GM06990 (cell line): ENCODE data around the gene CD4.

Experiments used
- DNase-seq: peaks from one replicate; pipeline ENCODE4 v3.0.0-alpha.2; 2011; ENCODE audit not compliant: insufficient read length; ENCODE audit errors: extremely low read depth
- H3K27me3 ChIP-seq: replicated peaks from 2 replicates; pipeline ENCODE4 v1.6.0; 2011; ENCODE audit warnings: low read length; ENCODE audit not compliant: control insufficient read depth, insufficient read depth
- H3K36me3 ChIP-seq: 2 replicates; pipeline ENCODE4 v1.5.1; 2011; ENCODE audit warnings: low read length; ENCODE audit not compliant: control insufficient read depth, insufficient read depth
- H3K4me3 ChIP-seq: replicated peaks from 2 replicates; pipeline ENCODE4 v1.5.1; 2011; ENCODE audit warnings: low read depth, mild to moderate bottlenecking, control low read depth, low read length
- CTCF ChIP-seq: IDR thresholded peaks from 2 replicates; pipeline ENCODE4 v1.5.1; 2011; ENCODE audit warnings: low read length, control low read depth, mild to moderate bottlenecking, inconsistent platforms; ENCODE audit not compliant: insufficient read depth, poor library complexity, severe bottlenecking

The CD4 gene

DNA sequence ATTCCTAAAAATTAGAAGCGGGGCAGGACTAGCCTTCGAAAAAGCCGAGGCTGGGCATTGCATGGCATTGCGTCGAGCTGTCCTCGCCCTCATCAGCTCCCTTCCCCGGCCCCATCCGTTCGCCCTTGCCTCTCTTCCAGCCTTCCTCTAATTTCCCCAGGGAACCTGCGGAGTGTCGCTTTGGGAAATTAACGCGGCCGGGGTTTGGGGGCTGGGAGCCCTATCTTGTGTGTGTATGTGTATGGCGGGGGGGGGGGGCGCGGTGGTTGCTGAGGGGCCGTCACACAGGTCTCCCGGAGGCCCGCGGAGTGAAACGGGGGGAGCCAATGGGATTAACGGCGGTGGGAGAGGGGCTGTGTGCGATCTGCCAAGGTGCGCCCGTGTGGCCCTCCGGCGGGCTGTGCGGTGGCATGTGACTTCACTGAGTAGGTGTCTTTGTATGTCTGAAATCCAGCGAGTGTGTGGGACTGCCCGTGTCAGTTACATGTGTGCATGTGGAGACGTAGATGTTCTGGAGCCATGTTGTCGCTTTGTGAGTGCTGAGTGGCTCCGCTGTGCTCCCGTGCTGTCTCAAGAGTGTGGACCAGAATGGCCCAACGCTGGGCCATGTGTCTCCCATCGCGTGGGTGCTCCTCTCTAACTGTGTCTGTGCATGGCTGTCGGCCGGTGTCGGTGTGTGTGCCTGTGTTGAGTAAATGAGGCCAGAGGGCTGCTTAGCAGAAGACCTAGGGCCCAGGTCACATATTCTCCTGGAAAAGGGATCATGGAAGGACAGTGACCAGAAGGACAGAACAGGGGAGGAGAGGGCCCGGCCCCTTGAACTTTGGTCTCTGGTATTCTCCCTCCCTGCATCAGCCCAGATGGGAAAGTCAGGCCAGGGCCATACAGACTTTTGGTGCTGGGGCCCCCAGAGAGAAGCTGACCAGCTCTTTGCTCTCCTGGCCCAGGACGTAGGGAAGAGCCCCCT, 21.7 kb upstream of the CD4 start:
- no peak for TF ChIP-seq CTCF

GRCh38 chr12:6768437-6768914, 20.9 kb upstream of the CD4 start:
- Histone ChIP-seq H3K36me3 (no peaks in the 10 kb centered on the region), H3K4me3 (no peak overlapping the region), H3K27me3 (no peaks in the 10 kb centered on the region)
- no peak for TF ChIP-seq CTCF
- DNase-seq, result no peak

More for the DNA sequence above, 21.7 kb upstream of the CD4 start:
- no peaks in the 10 kb centered on the region for H3K27me3 ChIP-seq
- peak overlapping the region; percentile 76 for H3K4me3 ChIP-seq
- no peak for DNase-seq
- no peaks in the 10 kb centered on the region for H3K36me3 ChIP-seq

- no peaks in the 10 kb centered on the region for H3K36me3 ChIP-seq
- no peaks in the 10 kb centered on the region for H3K27me3 ChIP-seq
- DNase-seq, result no peak
- no peak overlapping the region for H3K4me3 ChIP-seq
- TF ChIP-seq CTCF, result no peak
Observed at GRCh38 chr12:6768990-6769389, 20.3 kb upstream of the CD4 start.

DNA sequence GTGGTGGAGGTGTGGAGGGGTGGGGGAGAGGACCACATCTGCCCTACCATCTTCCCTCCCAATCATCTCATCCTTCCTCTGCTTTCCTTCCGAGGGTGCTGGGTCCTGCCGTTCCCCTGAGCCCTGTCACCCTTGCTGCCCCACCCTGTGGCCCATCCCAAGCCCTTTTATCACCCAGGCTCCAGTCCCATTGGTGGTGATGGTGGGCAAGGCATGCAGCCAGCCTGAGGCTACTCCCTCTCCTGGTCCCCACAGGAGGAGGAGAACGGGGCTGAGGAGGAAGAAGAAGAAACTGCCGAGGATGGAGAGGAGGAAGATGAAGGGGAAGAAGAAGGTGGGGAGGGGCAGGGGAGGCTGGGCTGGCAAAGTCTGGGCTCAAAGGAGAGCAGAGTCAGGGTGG, 19.7 kb upstream of the CD4 start:
- H3K4me3 ChIP-seq, result no peak overlapping the region
- TF ChIP-seq CTCF, result no peak
- DNase-seq, result no peak
- H3K36me3 ChIP-seq, result no peaks in the 10 kb centered on the region
- no peaks in the 10 kb centered on the region for H3K27me3 ChIP-seq

- no peak for DNase-seq
- H3K27me3 ChIP-seq, result no peaks in the 10 kb centered on the region
- no peaks in the 10 kb centered on the region for H3K36me3 ChIP-seq
- no peak overlapping the region for H3K4me3 ChIP-seq
- no peak for TF ChIP-seq CTCF
Observed at GRCh38 chr12:6770094-6770493, 19.2 kb upstream of the CD4 start.
